Kidney epithelial cell (primary cell): ENCODE results near the gene C1QTNF8. TPM values are rescaled to one million over a fixed set of nuclear protein-coding genes. Genes with fewer than 3 reads are reported as not detected.

Experiments
- DNase-seq: peaks from one replicate; pipeline ENCODE4 v3.0.0-alpha.2; 2010; ENCODE audit warnings: low read depth
- H3K27me3 ChIP-seq: 2 replicates; pipeline ENCODE4 v1.6.0; 2011; ENCODE audit warnings: low read length; ENCODE audit not compliant: control insufficient read depth, insufficient read depth
- H3K36me3 ChIP-seq: 2 replicates; pipeline ENCODE4 v1.5.1; 2011; ENCODE audit warnings: low read length; ENCODE audit not compliant: control insufficient read depth, insufficient read depth
- H3K4me3 ChIP-seq: 2 replicates; pipeline ENCODE4 v1.5.1; 2011; ENCODE audit warnings: low read depth, mild to moderate bottlenecking, control low read depth, low read length
- total RNA-seq: library from RNA; depleted of rRNA; stranded (reverse); fragments of >200 nt; gene quantifications from 2 replicates; pipeline ENCODE4 v1.2.3, GENCODE V29; 2015
- TF ChIP-seq, protein P1 (sequence below): IDR thresholded peaks from 2 replicates; pipeline ENCODE4 v1.5.1; 2011; ENCODE audit warnings: mild to moderate bottlenecking, moderate library complexity, low read length, control low read depth, inconsistent platforms; ENCODE audit not compliant: insufficient read depth, poor library complexity, severe bottlenecking

Gene C1QTNF8
- total RNA-seq, 1 donor from 2014 or later = not detected

DNA sequence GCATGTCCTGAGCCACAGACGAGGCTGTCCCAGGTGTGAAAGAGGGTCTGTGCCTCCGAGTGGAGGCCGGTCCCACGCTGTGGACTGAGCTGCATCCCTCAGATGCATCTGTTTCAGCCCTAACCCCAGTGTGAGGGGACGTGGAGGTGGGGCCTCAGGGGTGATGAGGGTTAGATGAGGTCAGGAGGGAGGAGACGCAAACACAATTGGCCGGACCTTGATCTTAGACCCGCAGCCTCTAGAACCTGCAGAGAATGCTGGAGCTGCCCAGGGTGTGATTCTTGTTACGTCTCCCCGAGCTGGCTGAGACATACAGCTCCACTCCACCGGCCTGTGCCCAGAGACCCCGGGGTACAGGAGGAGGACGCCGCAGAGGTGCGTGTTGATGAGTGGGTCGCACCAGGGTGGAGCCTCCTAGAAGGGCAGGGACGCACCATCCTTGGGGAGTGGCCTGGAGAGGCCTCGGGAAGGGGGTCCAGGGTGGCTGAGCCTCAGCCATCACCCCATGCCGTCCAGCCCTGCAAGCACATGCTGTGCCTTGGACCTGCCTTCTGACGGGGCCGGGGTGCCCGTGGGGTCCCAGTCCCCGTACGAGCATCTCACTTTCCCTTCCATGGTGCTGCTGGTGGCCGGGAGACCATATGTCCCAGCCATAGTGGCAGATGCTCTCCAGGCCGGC lies 16.6 kb upstream of the C1QTNF8 start:
- H3K36me3 ChIP-seq = no peaks in the 10 kb centered on the region
- TF ChIP-seq, protein P1, sequence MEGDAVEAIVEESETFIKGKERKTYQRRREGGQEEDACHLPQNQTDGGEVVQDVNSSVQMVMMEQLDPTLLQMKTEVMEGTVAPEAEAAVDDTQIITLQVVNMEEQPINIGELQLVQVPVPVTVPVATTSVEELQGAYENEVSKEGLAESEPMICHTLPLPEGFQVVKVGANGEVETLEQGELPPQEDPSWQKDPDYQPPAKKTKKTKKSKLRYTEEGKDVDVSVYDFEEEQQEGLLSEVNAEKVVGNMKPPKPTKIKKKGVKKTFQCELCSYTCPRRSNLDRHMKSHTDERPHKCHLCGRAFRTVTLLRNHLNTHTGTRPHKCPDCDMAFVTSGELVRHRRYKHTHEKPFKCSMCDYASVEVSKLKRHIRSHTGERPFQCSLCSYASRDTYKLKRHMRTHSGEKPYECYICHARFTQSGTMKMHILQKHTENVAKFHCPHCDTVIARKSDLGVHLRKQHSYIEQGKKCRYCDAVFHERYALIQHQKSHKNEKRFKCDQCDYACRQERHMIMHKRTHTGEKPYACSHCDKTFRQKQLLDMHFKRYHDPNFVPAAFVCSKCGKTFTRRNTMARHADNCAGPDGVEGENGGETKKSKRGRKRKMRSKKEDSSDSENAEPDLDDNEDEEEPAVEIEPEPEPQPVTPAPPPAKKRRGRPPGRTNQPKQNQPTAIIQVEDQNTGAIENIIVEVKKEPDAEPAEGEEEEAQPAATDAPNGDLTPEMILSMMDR = no peak
- no peak for DNase-seq
- H3K4me3 ChIP-seq = no peak overlapping the region
- peaks cover 55% of the 10 kb centered on the region for H3K27me3 ChIP-seq

DNA sequence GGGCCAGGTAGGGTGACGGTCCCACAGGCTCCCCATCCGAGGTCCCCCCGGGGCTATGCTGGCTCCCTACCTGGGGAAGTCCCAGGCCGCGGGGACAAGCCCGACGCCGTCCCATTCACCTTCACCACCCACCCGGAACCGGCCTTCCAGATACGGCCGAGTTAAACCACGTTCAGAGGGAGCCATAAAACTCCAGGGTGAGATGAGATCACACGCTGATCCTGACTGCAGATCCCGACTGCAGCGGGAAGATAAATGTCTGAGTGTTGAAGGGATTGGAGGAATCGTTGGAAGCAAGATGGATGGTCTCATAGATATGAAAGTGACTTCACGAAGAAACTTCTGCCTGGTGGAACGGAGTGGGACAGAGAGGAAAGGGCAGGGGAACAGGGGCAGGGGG lies 13.6 kb upstream of the C1QTNF8 start:
- H3K4me3 ChIP-seq = no peak overlapping the region
- H3K36me3 ChIP-seq = no peaks in the 10 kb centered on the region
- DNase-seq = no peak
- TF ChIP-seq, protein P1 = no peak
- peaks cover 66% of the 10 kb centered on the region for H3K27me3 ChIP-seq

DNA sequence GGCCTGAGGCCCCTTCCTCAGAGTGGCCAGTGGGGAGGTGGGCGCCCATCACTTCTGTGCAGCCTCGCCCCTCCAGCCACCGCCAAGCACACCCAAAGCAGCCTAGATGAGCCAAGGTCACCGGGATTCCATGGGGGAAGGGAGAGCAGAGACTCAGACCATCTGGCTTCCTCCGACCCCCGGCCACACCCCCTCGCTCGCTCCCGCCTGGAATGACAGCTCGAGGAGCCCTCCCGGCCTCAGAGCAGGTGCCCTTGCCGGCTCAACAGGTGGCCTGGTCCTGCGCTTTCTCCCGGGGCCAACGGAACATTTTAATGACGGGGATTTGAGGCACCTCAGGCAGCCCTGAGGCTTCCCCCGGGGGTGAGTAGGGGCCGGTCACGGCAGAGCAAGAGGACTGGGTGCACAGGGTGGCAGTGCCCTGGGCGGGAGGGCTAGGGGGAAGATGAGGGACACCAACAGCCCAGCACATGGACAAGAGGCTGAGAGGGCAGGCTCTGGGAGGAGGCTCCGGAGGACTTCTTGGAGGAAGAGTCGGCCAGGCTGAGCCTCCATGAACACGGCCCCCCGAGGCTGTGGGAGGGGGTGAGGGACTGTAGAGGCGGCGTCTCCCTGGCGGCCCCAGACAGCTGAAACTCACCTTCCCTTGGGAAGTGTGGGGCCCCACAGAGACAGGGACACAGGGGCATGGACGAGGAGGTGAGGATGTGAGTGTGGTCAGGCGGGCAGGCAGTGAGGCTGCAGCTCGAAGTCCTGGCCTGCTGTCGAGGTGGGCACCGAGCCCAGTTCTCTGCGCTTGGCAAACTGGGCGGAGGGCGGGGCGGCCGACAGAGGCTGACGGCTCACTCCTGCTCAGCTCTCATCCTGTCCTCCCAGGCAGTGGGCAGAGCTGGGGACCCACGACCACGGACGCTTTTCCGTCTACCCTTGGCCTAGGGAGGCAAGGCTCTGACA lies 12.5 kb upstream of the C1QTNF8 start:
- Histone ChIP-seq H3K4me3 (no peak overlapping the region), H3K36me3 (no peaks in the 10 kb centered on the region), H3K27me3 (peaks cover 75% of the 10 kb centered on the region)
- DNase-seq = no peak
- TF ChIP-seq, protein P1 = no peak

DNA sequence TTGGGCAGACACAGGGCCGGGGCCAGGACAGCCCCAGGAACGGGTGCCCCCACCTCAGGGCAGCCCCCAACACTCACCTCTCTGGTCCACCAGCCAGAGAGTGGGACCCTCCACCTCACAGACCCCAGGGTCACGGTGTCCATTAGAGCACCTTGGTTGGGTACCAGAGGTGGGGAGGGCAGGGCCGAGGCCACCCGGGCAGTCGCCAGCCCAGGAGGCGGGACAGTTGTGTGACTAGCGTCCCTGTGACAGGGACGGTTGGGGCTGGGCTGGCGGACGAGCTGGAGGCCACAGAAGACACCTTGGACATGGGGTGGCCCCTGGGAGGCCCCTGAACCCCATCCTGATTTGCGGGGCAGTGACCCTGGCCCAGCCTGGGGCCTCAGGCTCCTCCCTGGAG lies 11.7 kb upstream of the C1QTNF8 start:
- H3K36me3 ChIP-seq = no peaks in the 10 kb centered on the region
- DNase-seq = no peak
- no peak overlapping the region for H3K4me3 ChIP-seq
- TF ChIP-seq, protein P1 = no peak
- peaks cover 78% of the 10 kb centered on the region for H3K27me3 ChIP-seq

DNA sequence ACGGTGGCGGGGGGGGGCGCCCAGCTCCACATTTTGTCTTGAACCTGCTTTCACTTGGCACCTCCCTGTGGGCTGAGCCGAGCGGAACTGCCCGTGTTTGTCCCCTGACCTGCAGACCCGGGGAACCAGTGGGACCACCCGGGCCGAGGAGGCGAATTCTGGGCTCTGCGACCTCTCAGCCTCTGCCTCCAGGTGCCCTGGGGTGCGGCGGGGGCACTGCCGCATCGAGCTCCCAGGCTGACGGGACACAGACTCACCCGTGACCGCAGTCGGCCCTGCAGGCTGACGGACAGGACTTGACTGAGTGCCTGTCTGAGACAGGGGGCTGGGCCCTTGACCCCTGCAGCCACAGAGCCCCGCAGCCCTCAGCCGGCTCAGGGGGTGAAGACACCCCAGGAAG lies 11.1 kb upstream of the C1QTNF8 start:
- DNase-seq = no peak
- TF ChIP-seq, protein P1 = no peak
- no peaks in the 10 kb centered on the region for H3K36me3 ChIP-seq
- no peak overlapping the region for H3K4me3 ChIP-seq
- peaks cover 77% of the 10 kb centered on the region for H3K27me3 ChIP-seq
